ENCODE measurements around the gene TAC4.

The TAC4 gene

DNA sequence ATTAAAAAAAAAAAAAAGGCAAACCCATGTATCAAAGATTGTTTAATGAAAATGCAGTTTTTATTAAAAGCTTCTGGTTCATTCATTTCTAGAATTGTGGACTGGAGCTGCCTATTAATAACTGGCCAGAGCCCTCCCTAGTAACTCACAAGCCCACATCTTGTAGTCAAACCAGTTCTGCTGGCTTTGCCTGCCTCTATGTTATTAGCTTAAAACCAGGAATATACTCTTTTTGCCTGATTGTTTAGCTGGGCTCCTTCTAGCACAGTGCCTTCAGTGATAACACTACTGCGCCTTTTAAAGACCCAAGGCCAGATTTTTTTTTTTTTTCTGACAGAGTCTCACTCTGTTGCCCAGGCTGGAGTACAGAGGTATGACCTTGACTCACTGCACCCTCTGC, 26.0 kb downstream of the TAC4 start:
- Mint-ChIP-seq H3K9me3 (no peaks in the 10 kb centered on the region), H3K36me3 (ENCODE audit: low read depth) (peaks cover 69% of the 10 kb centered on the region), H3K4me3 (no peak overlapping the region), H3K27me3 (ENCODE audit: low read depth) (no peaks in the 10 kb centered on the region), H3K4me1 (no peaks in the 10 kb centered on the region), H3K27ac (no peak overlapping the region)
- TF ChIP-seq CTCF (IDR thresholded peaks at IDR 0.05; ENCODE audit: unreplicated experiment in 3 of 3) = no peak

GRCh38 chr17:49821466-49821865, 26.4 kb downstream of the TAC4 start:
- Mint-ChIP-seq H3K4me1 (no peaks in the 10 kb centered on the region), H3K4me3 (no peak overlapping the region), H3K9me3 (no peaks in the 10 kb centered on the region), H3K27ac (no peak overlapping the region), H3K27me3 (ENCODE audit: low read depth) (no peaks in the 10 kb centered on the region), H3K36me3 (ENCODE audit: low read depth) (peaks cover 74% of the 10 kb centered on the region)
- TF ChIP-seq CTCF (IDR thresholded peaks at IDR 0.05; ENCODE audit: unreplicated experiment in 3 of 3) = no peak

- no peak overlapping the region for H3K4me3 Mint-ChIP-seq
- H3K9me3 Mint-ChIP-seq = no peaks in the 10 kb centered on the region
- no peak for TF ChIP-seq CTCF (IDR thresholded peaks at IDR 0.05; ENCODE audit: unreplicated experiment in 3 of 3)
- peaks cover 68% of the 10 kb centered on the region for H3K36me3 Mint-ChIP-seq (ENCODE audit: low read depth)
- H3K27me3 Mint-ChIP-seq (ENCODE audit: low read depth) = no peaks in the 10 kb centered on the region
- H3K27ac Mint-ChIP-seq = no peak overlapping the region
- no peaks in the 10 kb centered on the region for H3K4me1 Mint-ChIP-seq
Measured at GRCh38 chr17:49820773-49821172, 27.1 kb downstream of the TAC4 start.

- Mint-ChIP-seq H3K36me3 (ENCODE audit: low read depth) (peaks cover 58% of the 10 kb centered on the region), H3K27me3 (ENCODE audit: low read depth) (no peaks in the 10 kb centered on the region), H3K27ac (no peak overlapping the region), H3K9me3 (no peaks in the 10 kb centered on the region), H3K4me1 (no peaks in the 10 kb centered on the region), H3K4me3 (no peak overlapping the region)
- no peak for TF ChIP-seq CTCF (IDR thresholded peaks at IDR 0.05; ENCODE audit: unreplicated experiment in 3 of 3)
Measured at GRCh38 chr17:49819651-49820050, 28.2 kb downstream of the TAC4 start.

DNA sequence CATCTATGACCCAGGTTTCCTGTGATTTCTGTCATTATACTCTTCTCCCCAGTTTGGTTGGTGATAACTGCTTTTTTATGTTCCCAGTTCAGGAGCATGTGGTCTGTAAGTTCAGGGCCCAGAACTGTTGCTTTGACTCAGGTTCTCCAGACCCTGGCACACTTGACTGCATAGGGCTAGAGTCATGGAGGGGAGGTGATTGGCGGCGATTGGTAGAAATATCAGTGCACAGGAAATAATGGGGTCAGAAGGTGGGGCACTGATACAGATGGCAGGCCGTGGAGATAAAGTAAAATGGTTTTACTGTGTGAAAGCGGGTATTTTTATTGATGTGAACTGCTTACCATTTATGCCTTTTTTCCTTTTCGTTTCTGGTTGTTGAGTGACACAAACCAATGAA, 28.7 kb downstream of the TAC4 start:
- Mint-ChIP-seq H3K4me3 (no peak overlapping the region), H3K27ac (no peak overlapping the region), H3K9me3 (no peaks in the 10 kb centered on the region), H3K36me3 (ENCODE audit: low read depth) (peaks cover 63% of the 10 kb centered on the region), H3K4me1 (no peaks in the 10 kb centered on the region), H3K27me3 (ENCODE audit: low read depth) (no peaks in the 10 kb centered on the region)
- TF ChIP-seq CTCF (IDR thresholded peaks at IDR 0.05; ENCODE audit: unreplicated experiment in 3 of 3) = no peak

GRCh38 chr17:49817993-49818392, 29.9 kb downstream of the TAC4 start:
- no peaks in the 10 kb centered on the region for H3K4me1 Mint-ChIP-seq
- H3K36me3 Mint-ChIP-seq (ENCODE audit: low read depth) = peaks cover 62% of the 10 kb centered on the region
- no peak for TF ChIP-seq CTCF (IDR thresholded peaks at IDR 0.05; ENCODE audit: unreplicated experiment in 3 of 3)
- no peaks in the 10 kb centered on the region for H3K27me3 Mint-ChIP-seq (ENCODE audit: low read depth)
- H3K27ac Mint-ChIP-seq = no peak overlapping the region
- no peaks in the 10 kb centered on the region for H3K9me3 Mint-ChIP-seq
- no peak overlapping the region for H3K4me3 Mint-ChIP-seq
